ENCODE data around the gene ARHGAP26.

GRCh38 chr5:143199161-143199560 is 429.0 kb downstream of the ARHGAP26 start:
- TF ChIP-seq CTCF (IDR thresholded peaks at IDR 0.05; ENCODE audit: poor library complexity, severe bottlenecking): no peak
- TF ChIP-seq EZH2 (IDR thresholded peaks at IDR 0.05; ENCODE audit: borderline replicate concordance, insufficient read depth, low read length, poor library complexity, severe bottlenecking): no peak
